Endothelial cell of umbilical vein (primary cell): ENCODE results near the gene L3MBTL4. TPM values are rescaled to one million over a fixed set of nuclear protein-coding genes. Genes with fewer than 3 reads are reported as not detected.

Experiments used
- BruUV-seq: library from RNA; stranded (reverse); fragments of 400-500 nt; replicated peaks from 2 replicates; lab custom pipeline; 2021; lab: Mats Ljungman, UMichigan
- CTCF ChIA-PET: fragments of 300-600, 350-600 bp; sonication (Branson Sonifier 250); formaldehyde crosslinking; loops from one replicate; lab custom pipeline; 2021; ENCODE audit warnings: antibody characterized with exemption, inconsistent platforms; lab: Charles Lee
- POLR2A ChIA-PET: fragments of 300-600, 350-600 bp; sonication (Branson Sonifier 250); formaldehyde crosslinking; loops from one replicate; lab custom pipeline; 2021; ENCODE audit warnings: antibody characterized with exemption, inconsistent platforms; lab: Charles Lee
- DNase-seq: peaks from one replicate; pipeline ENCODE4 v3.0.0-alpha.2; 2011; ENCODE audit warnings: low read depth, low spot score
- FAIRE-seq: peaks from 2 replicates; lab custom pipeline; 2011; peaks lifted over from hg19 to GRCh38; lab: Jason Lieb, UNC
- H2AFZ ChIP-seq: 2 replicates; pipeline ENCODE4 v1.6.0; 2012; ENCODE audit warnings: low read depth, low read length, control low read depth, inconsistent platforms
- H3K27ac ChIP-seq: 2 replicates; pipeline ENCODE4 v1.5.1; 2011; ENCODE audit warnings: low read depth, mild to moderate bottlenecking, control low read depth, low read length, moderate library complexity; ENCODE audit not compliant: insufficient read depth
- H3K27me3 ChIP-seq, 2 experiments: 2 replicates each; pipeline versions ENCODE4 v1.6.0 to v1.6.1; 2011; ENCODE audit warnings: low read length in 2 of 2, mixed read lengths in 1 of 2; ENCODE audit not compliant: control insufficient read depth in 2 of 2, insufficient read depth in 2 of 2
- H3K36me3 ChIP-seq, 2 experiments: 2 replicates in 1 of 2; 3 replicates in 1 of 2; pipeline ENCODE4 v1.5.1; 2011; ENCODE audit warnings: low read length in 2 of 2, mild to moderate bottlenecking in 1 of 2, moderate library complexity in 1 of 2; ENCODE audit not compliant: control insufficient read depth in 2 of 2, insufficient read depth in 2 of 2; ENCODE audit errors: extremely low read depth in 1 of 2
- H3K4me1 ChIP-seq: 3 replicates; pipeline ENCODE4 v1.5.1; 2011; ENCODE audit warnings: mild to moderate bottlenecking, low read length; ENCODE audit not compliant: control insufficient read depth, insufficient read depth; ENCODE audit errors: extremely low read depth
- H3K4me2 ChIP-seq: 2 replicates; pipeline ENCODE4 v1.6.1; 2011; ENCODE audit warnings: low read length, control low read depth, mixed read lengths; ENCODE audit not compliant: insufficient read depth
- H3K4me3 ChIP-seq, 3 experiments: fragments of 200-600 bp in 1 of 3; sonication (generic), shearing (Covaris generic) in 1 of 3; replicated peaks in 1 of 3; 2 replicates each; pipeline ENCODE4 v1.5.1; 2011 to 2016; ENCODE audit warnings: control low read depth in 3 of 3, low read length in 3 of 3, mild to moderate bottlenecking in 2 of 3, inconsistent platforms in 1 of 3, low read depth in 1 of 3, moderate library complexity in 1 of 3; ENCODE audit not compliant: insufficient read depth in 1 of 3
- H3K79me2 ChIP-seq: 2 replicates; pipeline ENCODE4 v1.6.0; 2012; ENCODE audit warnings: low read length, inconsistent platforms; ENCODE audit not compliant: control insufficient read depth, insufficient read depth
- H3K9ac ChIP-seq: replicated peaks from 2 replicates; pipeline ENCODE3; 2011; ENCODE audit warnings: low read length, control low read depth; ENCODE audit not compliant: insufficient read depth; ENCODE audit errors: extremely low read depth
- H3K9me1 ChIP-seq: replicated peaks from 3 replicates; pipeline ENCODE4 v1.6.0; 2011; ENCODE audit warnings: mild to moderate bottlenecking, low read length; ENCODE audit not compliant: control insufficient read depth, insufficient read depth; ENCODE audit errors: extremely low read depth
- H3K9me3 ChIP-seq: replicated peaks from 2 replicates; pipeline ENCODE4 v1.5.1; 2012; ENCODE audit warnings: low read length, inconsistent platforms; ENCODE audit not compliant: control insufficient read depth, insufficient read depth
- H4K20me1 ChIP-seq: replicated peaks from 2 replicates; pipeline ENCODE3; 2011; ENCODE audit warnings: mild to moderate bottlenecking, low read length; ENCODE audit not compliant: control insufficient read depth, insufficient read depth; ENCODE audit errors: extremely low read depth
- EZH2 ChIP-seq: IDR thresholded peaks from 2 replicates; pipeline ENCODE4 v1.6.1; 2012; ENCODE audit warnings: borderline replicate concordance, low read depth, mild to moderate bottlenecking, moderate library complexity, low read length, inconsistent platforms; ENCODE audit not compliant: severe bottlenecking
- FOS ChIP-seq: IDR thresholded peaks from 2 replicates; pipeline ENCODE4 v1.6.1; 2011; ENCODE audit warnings: mild to moderate bottlenecking, low read length, moderate library complexity, borderline replicate concordance; ENCODE audit not compliant: insufficient read depth
- GATA2 ChIP-seq: IDR thresholded peaks from 2 replicates; pipeline ENCODE4 v1.7.0; 2011; ENCODE audit warnings: low read depth, mild to moderate bottlenecking, moderate library complexity, mixed read lengths, low read length; ENCODE audit not compliant: insufficient read length, insufficient read depth
- JUN ChIP-seq: IDR thresholded peaks from 2 replicates; pipeline ENCODE4 v1.6.1; 2011; ENCODE audit warnings: borderline replicate concordance, low read depth; ENCODE audit not compliant: insufficient read length, insufficient read depth
- MYC ChIP-seq: IDR thresholded peaks from one replicate; pipeline ENCODE4 v1.6.1; 2011; ENCODE audit warnings: mild to moderate bottlenecking, low read depth, low read length
- POLR2A ChIP-seq: IDR thresholded peaks from 2 replicates; pipeline ENCODE4 v1.6.1; 2012; ENCODE audit warnings: low read depth, mild to moderate bottlenecking, control low read depth, low read length
- POLR2AphosphoS5 ChIP-seq: IDR thresholded peaks from 2 replicates; pipeline ENCODE4 v1.6.1; 2012; ENCODE audit warnings: low read depth, mild to moderate bottlenecking, control low read depth, low read length, moderate library complexity; ENCODE audit not compliant: insufficient read depth
- dilution Hi-C: fragments of 300-500 bp; cut with MboI; formaldehyde crosslinking; loops from one replicate; pipeline ENCODE4 v1.15.0; 2019; ENCODE audit warnings: low sequenced_read_pairs; ENCODE audit not compliant: extremely low pct_ligation_motif_present
- intact Hi-C: fragments of 100-400 bp; cut with micrococcal nuclease; formaldehyde crosslinking; loops from one replicate; pipeline ENCODE4 v1.10.0; 2022
- polyA plus RNA-seq, 4 experiments: library from polyadenylated mRNA; depleted of rRNA in 3 of 4; stranded (reverse) in 3 of 4; unstranded in 1 of 4; fragments of >200 nt; gene quantifications; 2 replicates each; pipeline versions ENCODE4 v1.2.1 to v1.2.3, GENCODE V29; 2011 to 2012; ENCODE audit warnings: missing spikeins in 1 of 4
- total RNA-seq: library from RNA; stranded (reverse); gene quantifications from 2 replicates; pipeline ENCODE4 v1.2.3, GENCODE V29; 2021
- TF ChIP-seq, protein P1 (sequence below): IDR thresholded peaks from 2 replicates; pipeline ENCODE4 v1.6.1; 2011; ENCODE audit not compliant: insufficient read depth, insufficient read length
- TF ChIP-seq, protein P2 (sequence below), 2 donors: IDR thresholded peaks; 1 replicate in 1 of 2; 2 replicates in 1 of 2; pipeline ENCODE4 v1.5.1; 2011; ENCODE audit warnings: low read length in 2 of 2, mild to moderate bottlenecking in 2 of 2, moderate library complexity in 2 of 2, control low read depth in 1 of 2, inconsistent platforms in 1 of 2, low read depth in 1 of 2; ENCODE audit not compliant: insufficient read depth in 1 of 2; ENCODE audit errors: extremely low read depth in 1 of 2

Gene L3MBTL4
- total and polyA plus RNA-seq, 2 donors (not counting 3 experiments of a cell fraction or from before 2014, with no cell fraction given) = 0.80 TPM; not detected in 1

DNA sequence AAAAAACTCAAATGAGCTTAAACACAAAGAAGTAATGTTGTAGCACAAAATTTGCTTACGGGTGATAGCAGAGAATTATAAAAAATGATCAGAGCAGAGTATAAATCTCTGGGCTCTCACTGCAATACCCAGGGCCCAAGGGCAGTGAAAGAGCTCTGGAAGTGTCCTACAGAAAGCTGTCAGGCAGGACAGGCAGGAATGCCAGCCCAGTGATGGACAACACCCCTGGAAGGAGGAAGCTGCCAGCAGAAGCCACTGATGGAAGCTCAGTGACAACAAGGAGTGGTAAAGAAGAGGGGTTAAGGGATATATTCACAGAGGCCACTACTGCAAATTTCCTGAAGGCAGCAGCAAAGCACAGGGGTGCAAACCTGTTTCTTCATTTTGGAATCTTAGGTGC, 214.9 kb downstream of the L3MBTL4 start:
- H3K27ac ChIP-seq = no peak overlapping the region
- H3K4me2 ChIP-seq = no peak overlapping the region
- intact Hi-C loops = no loop called here
- H4K20me1 ChIP-seq = no peaks in the 10 kb centered on the region
- ChIA-PET CTCF (interaction anchor here (1.4 kb wide), 1 partner anchor 19 kb away, joined by 5 read pairs; no protein-coding TSS in a partner anchor), POLR2A (no interaction called here)
- DNase-seq (no peak), FAIRE-seq (no peak)
- no peaks in the 10 kb centered on the region for H3K79me2 ChIP-seq
- H3K9ac ChIP-seq = no peak overlapping the region
- no peaks in the 10 kb centered on the region for H3K9me3 ChIP-seq
- H3K9me1 ChIP-seq = no peaks in the 10 kb centered on the region
- H2AFZ ChIP-seq = no peak overlapping the region
- H3K27me3 ChIP-seq = no peaks in the 10 kb centered on the region
- no peaks in the 10 kb centered on the region for H3K36me3 ChIP-seq
- dilution Hi-C loops = no loop called here
- TF ChIP-seq GATA2 (no peak), FOS (no peak), EZH2 (no peak), POLR2AphosphoS5 (no peak), POLR2A (no peak), MYC (no peak), JUN (no peak)
- TF ChIP-seq, protein P1, sequence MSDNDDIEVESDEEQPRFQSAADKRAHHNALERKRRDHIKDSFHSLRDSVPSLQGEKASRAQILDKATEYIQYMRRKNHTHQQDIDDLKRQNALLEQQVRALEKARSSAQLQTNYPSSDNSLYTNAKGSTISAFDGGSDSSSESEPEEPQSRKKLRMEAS = no peak
- TF ChIP-seq, protein P2, sequence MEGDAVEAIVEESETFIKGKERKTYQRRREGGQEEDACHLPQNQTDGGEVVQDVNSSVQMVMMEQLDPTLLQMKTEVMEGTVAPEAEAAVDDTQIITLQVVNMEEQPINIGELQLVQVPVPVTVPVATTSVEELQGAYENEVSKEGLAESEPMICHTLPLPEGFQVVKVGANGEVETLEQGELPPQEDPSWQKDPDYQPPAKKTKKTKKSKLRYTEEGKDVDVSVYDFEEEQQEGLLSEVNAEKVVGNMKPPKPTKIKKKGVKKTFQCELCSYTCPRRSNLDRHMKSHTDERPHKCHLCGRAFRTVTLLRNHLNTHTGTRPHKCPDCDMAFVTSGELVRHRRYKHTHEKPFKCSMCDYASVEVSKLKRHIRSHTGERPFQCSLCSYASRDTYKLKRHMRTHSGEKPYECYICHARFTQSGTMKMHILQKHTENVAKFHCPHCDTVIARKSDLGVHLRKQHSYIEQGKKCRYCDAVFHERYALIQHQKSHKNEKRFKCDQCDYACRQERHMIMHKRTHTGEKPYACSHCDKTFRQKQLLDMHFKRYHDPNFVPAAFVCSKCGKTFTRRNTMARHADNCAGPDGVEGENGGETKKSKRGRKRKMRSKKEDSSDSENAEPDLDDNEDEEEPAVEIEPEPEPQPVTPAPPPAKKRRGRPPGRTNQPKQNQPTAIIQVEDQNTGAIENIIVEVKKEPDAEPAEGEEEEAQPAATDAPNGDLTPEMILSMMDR (IDR thresholded peaks at IDR 0.05; ENCODE audit: extremely low read depth in 1 of 2, insufficient read depth in 1 of 2, low read depth in 1 of 2, low read length in 2 of 2) = no peak
- H3K4me1 ChIP-seq = no peaks in the 10 kb centered on the region
- no peak overlapping the region for H3K4me3 ChIP-seq
- no TSS peak for BruUV-seq
